Spleen (tissue), 11 donors: ENCODE measurements around the gene ATRN. TPM values are rescaled to one million over a fixed set of nuclear protein-coding genes. Genes with fewer than 3 reads are reported as not detected.
"Not testable (repeated sequence)": the region's sequence is repeated elsewhere in the genome, so short reads cannot be mapped to it uniquely, and the experiment has no call there.

Source experiments
- DNase-seq: peaks from one replicate; pipeline ENCODE4 v3.0.0-alpha.2; 2020
- H3K27ac ChIP-seq, 8 donors: fragments of 200-600 bp; sonication (generic) in 7 of 8; 1 replicate in 4 of 8; 2 replicates in 4 of 8; pipeline versions ENCODE4 v1.5.0 to v1.8.0; 2016 to 2021; ENCODE audit warnings: inconsistent platforms in 4 of 8, mild to moderate bottlenecking in 4 of 8, moderate library complexity in 1 of 8
- H3K27me3 ChIP-seq, 7 donors: fragments of 200-600 bp; sonication (generic) in 6 of 7; replicated peaks in 1 of 7; 1 replicate in 4 of 7; 2 replicates in 3 of 7; pipeline versions ENCODE4 v1.5.0 to v1.8.0; 2016 to 2021; ENCODE audit warnings: inconsistent platforms in 3 of 7, mild to moderate bottlenecking in 1 of 7
- H3K36me3 ChIP-seq, 6 donors: fragments of 200-600 bp; sonication (generic) in 5 of 6; 1 replicate in 4 of 6; 2 replicates in 2 of 6; pipeline versions ENCODE4 v1.5.0 to v1.8.0; 2016 to 2021; ENCODE audit warnings: inconsistent platforms in 2 of 6
- H3K4me1 ChIP-seq, 6 donors: fragments of 200-600 bp; sonication (generic) in 5 of 6; 1 replicate in 3 of 6; 2 replicates in 3 of 6; pipeline versions ENCODE4 v1.5.0 to v1.8.0; 2016 to 2021; ENCODE audit warnings: inconsistent platforms in 3 of 6
- H3K4me3 ChIP-seq, 8 donors: fragments of 200-600 bp; sonication (generic) in 7 of 8; 1 replicate in 4 of 8; 2 replicates in 4 of 8; pipeline versions ENCODE4 v1.5.0 to v1.8.0; 2016 to 2021; ENCODE audit warnings: inconsistent platforms in 4 of 8, mild to moderate bottlenecking in 4 of 8, moderate library complexity in 2 of 8
- H3K9me3 ChIP-seq, 8 donors: fragments of 200-600 bp; sonication (generic) in 7 of 8; 1 replicate in 4 of 8; 2 replicates in 4 of 8; pipeline versions ENCODE4 v1.5.0 to v1.8.0; 2016 to 2021; ENCODE audit warnings: inconsistent platforms in 4 of 8
- POLR2A ChIP-seq, 3 donors: fragments of 450-650 bp; IDR thresholded peaks; one replicate each; pipeline ENCODE4 v1.5.1; 2017; ENCODE audit warnings: antibody characterized with exemption in 3 of 3, mild to moderate bottlenecking in 1 of 3
- POLR2AphosphoS5 ChIP-seq, 3 donors: sonication (generic); formaldehyde crosslinking; IDR thresholded peaks; one replicate each; pipeline ENCODE4 v1.5.1; 2017; ENCODE audit warnings: antibody characterized with exemption in 3 of 3
- WGBS, 5 donors: extraction: QIAGEN DNeasy Blood & Tissue Kit in 3 of 5; methylation state at CpG; one replicate each; pipeline versions ENCODE4 v1.1.5 to v1.1.7; 2013 to 2018; 5-methylcytosine and 5-hydroxymethylcytosine counted together
- intact Hi-C: fragments of 100-400 bp; cut with DNase I; formaldehyde crosslinking; loops from one replicate; pipeline ENCODE4 v1.15.0; 2023; ENCODE audit warnings: low total_unique reads
- polyA plus RNA-seq, 3 donors: library from polyadenylated mRNA; stranded (reverse); fragments of 200-250 nt; gene quantifications; one replicate each; pipeline ENCODE4 v1.2.1, GENCODE V29; 2013
- total RNA-seq, 7 donors: library from RNA; depleted of rRNA in 3 of 7; stranded (reverse); fragments of >200 nt in 3 of 7; fragmentation: NEBNext Ultra II Directional in 4 of 7; extraction: Animal tissue kit (Norgen Biotek cat#: 25700) in 4 of 7; gene quantifications; one replicate each; pipeline versions ENCODE4 v1.1.0 to v1.2.1, GENCODE V29; 2016 to 2021
- TF ChIP-seq, protein P1 (sequence below), 11 experiments: fragments of 200-600 bp in 7 of 11; fragments of 450-650 bp in 4 of 11; sonication (generic) in 4 of 11; IDR thresholded peaks in 8 of 11; conservative IDR thresholded peaks in 3 of 11; 1 replicate in 7 of 11; 2 replicates in 4 of 11; pipeline versions ENCODE4 v1.4.0 to v1.8.0; 2016 to 2021; ENCODE audit warnings: antibody characterized with exemption in 11 of 11, inconsistent platforms in 4 of 11, mild to moderate bottlenecking in 1 of 11
- donor health status: healthy with polysubstance abuse.
- donor health status: DM: no; HTN: no; CAD: no; lungs with moderate emphysema.
- donor health status: DM: no; HTN: no; CAD: no.
- donor health status: Bipolar disorder and iron deficiency.
- donor health status: healthy.
- donor health status: DM: no; HTN: no; CAD: no.
- donor health status: DM: yes; HTN: yes; CAD: no.

The ATRN gene
- total and polyA plus RNA-seq, 10 donors = 1.8 to 49.9 (median 27.6) TPM

DNA sequence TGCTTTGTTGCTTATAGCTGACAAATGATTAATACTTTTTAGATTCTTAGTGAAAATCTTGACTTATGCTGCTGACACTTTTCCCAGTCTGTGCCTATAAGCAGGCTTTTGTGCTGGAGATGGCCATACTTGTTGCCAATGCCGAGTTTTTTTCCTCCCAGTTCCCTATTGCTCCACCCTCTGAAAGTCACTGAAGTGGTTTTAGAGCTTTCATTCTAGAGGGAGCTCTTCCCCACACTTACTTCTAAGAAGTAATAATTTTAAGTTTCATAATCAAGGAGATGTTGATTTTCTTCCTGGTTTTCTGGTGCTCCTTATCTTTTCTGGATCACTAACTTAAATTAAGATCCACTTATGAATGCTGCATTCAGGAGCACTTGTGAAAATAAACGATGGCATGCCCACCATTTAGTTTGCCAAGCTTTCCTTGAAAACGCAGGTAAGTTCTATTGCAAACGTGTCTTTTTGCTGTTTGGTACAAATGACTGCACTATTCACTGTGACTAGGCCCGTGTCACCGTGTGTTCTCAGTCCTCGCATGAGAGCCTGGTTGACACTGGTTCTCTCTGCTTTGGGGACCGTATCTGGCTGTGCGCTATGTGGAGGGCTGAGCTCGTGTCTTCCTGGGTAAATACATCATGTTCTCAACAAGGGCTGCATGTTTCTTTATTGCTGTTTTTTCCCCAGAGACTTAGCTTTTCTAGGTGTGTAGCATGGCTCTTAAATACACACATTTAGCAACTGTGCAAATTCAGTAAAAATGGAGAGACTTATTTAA, 142.2 kb downstream of the ATRN start:
- Histone ChIP-seq H3K27me3 (no peaks in the 10 kb centered on the region), H3K4me3 (no peak overlapping the region), H3K4me1 (no peaks in the 10 kb centered on the region), H3K9me3 (no peaks in the 10 kb centered on the region), H3K27ac (no peak overlapping the region), H3K36me3 (peaks cover 0 to 66% (median 6%) of the 10 kb centered on the region in 6 donors)
- intact Hi-C loops = no loop called here
- TF ChIP-seq POLR2A (IDR thresholded peaks at IDR 0.05) (no peak), POLR2AphosphoS5 (IDR thresholded peaks at IDR 0.05) (no peak)
- TF ChIP-seq, protein P1, sequence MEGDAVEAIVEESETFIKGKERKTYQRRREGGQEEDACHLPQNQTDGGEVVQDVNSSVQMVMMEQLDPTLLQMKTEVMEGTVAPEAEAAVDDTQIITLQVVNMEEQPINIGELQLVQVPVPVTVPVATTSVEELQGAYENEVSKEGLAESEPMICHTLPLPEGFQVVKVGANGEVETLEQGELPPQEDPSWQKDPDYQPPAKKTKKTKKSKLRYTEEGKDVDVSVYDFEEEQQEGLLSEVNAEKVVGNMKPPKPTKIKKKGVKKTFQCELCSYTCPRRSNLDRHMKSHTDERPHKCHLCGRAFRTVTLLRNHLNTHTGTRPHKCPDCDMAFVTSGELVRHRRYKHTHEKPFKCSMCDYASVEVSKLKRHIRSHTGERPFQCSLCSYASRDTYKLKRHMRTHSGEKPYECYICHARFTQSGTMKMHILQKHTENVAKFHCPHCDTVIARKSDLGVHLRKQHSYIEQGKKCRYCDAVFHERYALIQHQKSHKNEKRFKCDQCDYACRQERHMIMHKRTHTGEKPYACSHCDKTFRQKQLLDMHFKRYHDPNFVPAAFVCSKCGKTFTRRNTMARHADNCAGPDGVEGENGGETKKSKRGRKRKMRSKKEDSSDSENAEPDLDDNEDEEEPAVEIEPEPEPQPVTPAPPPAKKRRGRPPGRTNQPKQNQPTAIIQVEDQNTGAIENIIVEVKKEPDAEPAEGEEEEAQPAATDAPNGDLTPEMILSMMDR (IDR thresholded peaks at IDR 0.05 in 8 of 11, conservative IDR thresholded peaks at IDR 0.05 in 3 of 11) = no peak
- WGBS, 5 donors = 81 to 95% (median 86%) methylated on average over 10 of the region's 10 CpGs
- DNase-seq = no peak

DNA sequence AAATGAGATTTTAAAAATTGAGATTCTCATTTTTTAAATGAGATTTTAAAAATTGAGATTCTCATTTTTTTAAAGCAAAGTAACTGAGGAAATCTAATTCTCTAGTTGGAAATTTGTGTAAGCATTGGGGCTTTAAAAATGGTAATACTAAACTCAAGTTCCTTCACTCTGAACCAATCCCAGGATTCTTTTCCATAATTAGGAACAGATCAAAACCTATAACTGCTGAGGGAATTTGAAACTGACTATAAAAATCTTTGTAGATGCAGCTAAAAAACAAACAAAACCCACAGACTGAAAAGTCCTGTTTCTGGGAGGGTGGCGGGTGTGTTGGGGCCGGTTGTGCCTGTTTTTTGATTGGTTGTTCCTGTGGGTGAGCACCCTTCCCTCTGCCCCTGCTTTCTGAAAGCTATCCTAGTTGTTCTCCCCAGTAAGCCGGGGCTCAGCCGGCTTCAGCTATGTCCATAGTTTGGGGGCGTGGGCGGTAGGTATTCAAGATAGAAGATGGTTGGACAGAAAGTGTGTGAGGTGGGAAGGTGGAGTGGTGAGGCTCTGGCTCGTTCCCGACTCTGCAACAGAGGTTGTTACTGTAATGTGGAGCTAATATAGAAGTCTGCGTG, 143.1 kb downstream of the ATRN start:
- intact Hi-C loops = no loop called here
- TF ChIP-seq POLR2AphosphoS5 (IDR thresholded peaks at IDR 0.05) = no peak
- TF ChIP-seq, protein P1 (IDR thresholded peaks at IDR 0.05 in 8 of 11, conservative IDR thresholded peaks at IDR 0.05 in 3 of 11) = no peak
- TF ChIP-seq POLR2A (IDR thresholded peaks at IDR 0.05) = no peak
- no peaks in the 10 kb centered on the region for H3K9me3 ChIP-seq
- H3K27ac ChIP-seq = no peak overlapping the region
- no peak overlapping the region for H3K4me3 ChIP-seq
- no peaks in the 10 kb centered on the region for H3K4me1 ChIP-seq
- 93 to 96% (median 95%) methylated on average over 9 of the region's 9 CpGs for WGBS, 5 donors
- peaks cover 0 to 66% (median 4%) of the 10 kb centered on the region in 6 donors for H3K36me3 ChIP-seq
- DNase-seq = no peak
- H3K27me3 ChIP-seq = no peaks in the 10 kb centered on the region

DNA sequence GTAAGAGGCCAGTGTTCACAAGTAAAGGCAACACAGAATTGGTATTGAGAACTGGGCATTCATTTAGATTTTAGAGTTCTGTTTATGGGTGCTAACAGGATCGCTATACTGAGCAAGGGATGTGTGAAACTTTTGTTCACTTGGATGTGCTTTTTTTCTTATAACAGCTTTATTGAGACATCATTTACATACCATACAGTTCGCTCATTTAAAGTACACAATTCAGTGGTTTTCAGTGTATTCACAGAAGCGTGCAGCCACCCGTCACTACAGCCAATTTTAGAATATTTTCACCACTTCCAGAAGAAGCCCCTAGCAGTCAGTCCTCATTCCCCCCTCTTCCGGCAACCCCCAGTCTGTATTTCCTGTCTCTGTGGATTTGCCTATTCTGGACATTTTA, 143.6 kb downstream of the ATRN start:
- Histone ChIP-seq H3K9me3 (no peaks in the 10 kb centered on the region), H3K27me3 (no peaks in the 10 kb centered on the region), H3K4me3 (no peak overlapping the region), H3K36me3 (peaks cover 0 to 66% (median 4%) of the 10 kb centered on the region in 6 donors), H3K27ac (no peak overlapping the region), H3K4me1 (no peaks in the 10 kb centered on the region)
- DNase-seq = no peak
- intact Hi-C loops = no loop called here
- TF ChIP-seq POLR2AphosphoS5 (IDR thresholded peaks at IDR 0.05) (no peak), POLR2A (IDR thresholded peaks at IDR 0.05) (no peak)
- TF ChIP-seq, protein P1 (IDR thresholded peaks at IDR 0.05 in 8 of 11, conservative IDR thresholded peaks at IDR 0.05 in 3 of 11) = no peak
- 82 to 89% (median 87%) methylated on average over 5 of the region's 5 CpGs for WGBS, 5 donors

DNA sequence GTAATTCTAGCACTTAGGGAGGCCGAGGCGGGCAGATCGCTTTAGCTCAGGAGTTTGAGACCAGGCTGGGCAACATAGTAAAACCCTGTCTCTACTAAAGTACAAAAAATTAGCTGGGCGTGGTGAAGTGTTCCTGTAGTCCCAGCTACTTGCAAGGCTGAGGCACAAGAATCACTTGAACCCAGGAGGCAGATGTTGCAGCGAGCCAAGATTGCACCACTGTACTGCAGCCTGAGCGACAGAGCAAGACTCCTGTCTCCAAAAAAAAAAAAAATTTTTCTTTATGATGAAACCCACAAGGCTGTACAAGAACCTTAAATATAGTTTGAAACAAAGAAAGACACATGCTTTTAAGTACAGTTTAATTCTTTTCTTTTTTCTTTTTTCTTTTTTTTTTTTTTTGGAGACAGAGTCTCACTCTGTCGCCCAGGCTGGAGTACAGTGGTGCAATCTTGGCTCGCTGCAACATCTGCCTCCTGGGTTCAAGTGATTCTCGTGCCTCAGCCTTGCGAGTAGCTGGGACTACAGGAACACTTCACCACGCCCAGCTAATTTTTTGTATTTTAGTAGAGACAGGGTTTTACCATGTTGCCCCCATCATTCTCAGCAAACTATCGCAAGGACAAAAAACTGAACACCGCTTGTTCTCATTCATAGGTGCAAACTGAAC, 144.5 kb downstream of the ATRN start:
- H3K9me3 ChIP-seq, intact Hi-C loops, H3K4me1 ChIP-seq, DNase-seq, H3K27ac ChIP-seq, H3K27me3 ChIP-seq, H3K4me3 ChIP-seq: not testable (repeated sequence)
- H3K36me3 ChIP-seq = peaks cover 0 to 69% (median 4%) of the 10 kb centered on the region in 6 donors
- 79 to 96% (median 85%) methylated on average over 13 of the region's 13 CpGs for WGBS, 5 donors
